ENCODE measurements around the gene IRS2. TPM values are rescaled to one million over a fixed set of nuclear protein-coding genes. Genes with fewer than 3 reads are reported as not detected.

IRS2 gene
- total RNA-seq, 2 donors from 2014 or later: 11.4 to 22.7 TPM

DNA sequence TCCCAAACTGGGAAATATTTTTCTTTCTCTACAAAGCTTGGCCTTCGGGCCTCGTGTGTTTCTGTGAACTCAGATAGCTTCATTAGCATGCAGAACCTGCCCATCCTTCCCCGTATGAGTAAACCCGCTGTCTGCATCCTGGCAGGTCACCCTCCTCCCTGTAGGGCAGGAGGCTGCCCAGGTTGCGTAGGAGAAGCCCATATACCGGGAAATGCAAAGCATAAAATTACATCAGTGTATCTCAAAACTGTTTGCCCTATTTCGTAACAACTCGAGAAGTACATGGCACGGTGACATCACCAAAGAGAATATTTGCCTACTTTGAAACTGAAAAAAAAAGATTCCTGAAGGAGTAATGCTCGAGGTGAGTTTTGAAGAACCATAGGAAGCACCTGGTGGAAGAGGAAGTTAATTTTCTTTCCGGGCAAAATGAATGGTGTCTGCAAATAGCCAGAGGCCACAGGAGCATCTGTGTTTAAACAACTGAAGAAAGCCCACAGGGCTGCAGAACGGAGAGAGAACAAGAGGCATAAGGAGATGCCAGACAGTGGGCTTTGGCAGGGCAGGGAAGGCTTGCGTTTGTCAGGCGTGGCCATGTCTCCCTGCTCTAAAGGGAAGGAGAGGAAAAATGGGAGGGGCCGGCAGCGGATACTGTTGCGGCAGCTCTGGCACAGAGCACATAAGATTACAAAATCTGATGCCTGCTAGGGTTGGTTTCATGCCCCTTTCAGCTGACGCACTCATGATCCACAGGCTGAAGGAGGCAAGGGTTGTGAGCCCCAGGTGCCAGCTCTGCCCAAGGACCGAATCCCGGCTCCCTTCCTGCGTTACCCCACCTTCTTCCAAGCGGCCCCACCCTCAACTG, 81.4 kb downstream of the IRS2 start:
- Histone ChIP-seq H3K27ac (peak overlapping the region in 1 of 4 donors; percentile 59), H3K27me3 (peaks cover 0 to 5% of the 10 kb centered on the region in 2 donors), H3K4me3 (no peak overlapping the region), H3K9me3 (no peaks in the 10 kb centered on the region), H3K36me3 (replicated peaks in 1 of 2; ENCODE audit: insufficient read depth in 1 of 2, low read depth in 2 of 2) (no peaks in the 10 kb centered on the region), H3K4me1 (no peaks in the 10 kb centered on the region)
- ATAC-seq (peak; percentile 18), DNase-seq (peak in 3 of 4 donors; percentile 19 to 64 (median 22))
- intact Hi-C loops (cut with DNase I): no loop called here
- 52 to 72% methylated on average over 22 of the region's 22 CpGs for WGBS, 2 donors
- TF ChIP-seq, protein P1, sequence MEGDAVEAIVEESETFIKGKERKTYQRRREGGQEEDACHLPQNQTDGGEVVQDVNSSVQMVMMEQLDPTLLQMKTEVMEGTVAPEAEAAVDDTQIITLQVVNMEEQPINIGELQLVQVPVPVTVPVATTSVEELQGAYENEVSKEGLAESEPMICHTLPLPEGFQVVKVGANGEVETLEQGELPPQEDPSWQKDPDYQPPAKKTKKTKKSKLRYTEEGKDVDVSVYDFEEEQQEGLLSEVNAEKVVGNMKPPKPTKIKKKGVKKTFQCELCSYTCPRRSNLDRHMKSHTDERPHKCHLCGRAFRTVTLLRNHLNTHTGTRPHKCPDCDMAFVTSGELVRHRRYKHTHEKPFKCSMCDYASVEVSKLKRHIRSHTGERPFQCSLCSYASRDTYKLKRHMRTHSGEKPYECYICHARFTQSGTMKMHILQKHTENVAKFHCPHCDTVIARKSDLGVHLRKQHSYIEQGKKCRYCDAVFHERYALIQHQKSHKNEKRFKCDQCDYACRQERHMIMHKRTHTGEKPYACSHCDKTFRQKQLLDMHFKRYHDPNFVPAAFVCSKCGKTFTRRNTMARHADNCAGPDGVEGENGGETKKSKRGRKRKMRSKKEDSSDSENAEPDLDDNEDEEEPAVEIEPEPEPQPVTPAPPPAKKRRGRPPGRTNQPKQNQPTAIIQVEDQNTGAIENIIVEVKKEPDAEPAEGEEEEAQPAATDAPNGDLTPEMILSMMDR (IDR thresholded peaks at IDR 0.05): no peak
- no peak for TF ChIP-seq POLR2A (IDR thresholded peaks at IDR 0.05)

DNA sequence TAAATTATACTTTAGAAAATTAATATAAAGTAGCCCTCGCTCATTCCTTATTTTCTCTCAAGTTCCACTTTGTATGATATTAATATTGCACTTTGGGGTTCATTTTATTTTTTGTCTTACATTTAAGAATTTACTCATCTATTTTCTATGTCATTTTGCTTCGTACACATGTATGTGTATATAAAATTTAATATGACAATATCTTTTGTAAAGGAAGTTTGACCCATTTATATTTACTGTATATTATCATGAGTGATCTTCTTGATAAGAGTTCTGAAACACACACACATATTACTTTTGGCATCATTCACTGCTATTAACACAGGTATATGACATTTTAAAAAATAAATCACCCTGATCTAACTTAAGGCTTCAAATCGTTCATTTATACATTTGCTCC, 83.1 kb downstream of the IRS2 start:
- peaks cover 0 to 5% of the 10 kb centered on the region in 2 donors for H3K27me3 ChIP-seq
- no peaks in the 10 kb centered on the region for H3K9me3 ChIP-seq
- intact Hi-C loops (cut with DNase I): no loop called here
- TF ChIP-seq POLR2A (IDR thresholded peaks at IDR 0.05): no peak
- TF ChIP-seq, protein P1 (IDR thresholded peaks at IDR 0.05): no peak
- H3K4me3 ChIP-seq: no peak overlapping the region
- no peak overlapping the region for H3K27ac ChIP-seq
- ATAC-seq: no peak
- no peaks in the 10 kb centered on the region for H3K4me1 ChIP-seq
- DNase-seq: no peak
- 71 to 74% methylated on average over 3 of the region's 3 CpGs for WGBS, 2 donors
- no peaks in the 10 kb centered on the region for H3K36me3 ChIP-seq (replicated peaks in 1 of 2; ENCODE audit: insufficient read depth in 1 of 2, low read depth in 2 of 2)

Measured in body of pancreas (tissue), 4 donors.